Activated naive CD8-positive, alpha-beta T cell treated with anti-CD3 and anti-CD28 coated beads, Interleukin-2, amount 10 ng/mL, durations not matched to agents 7 days and 5 days (primary cell): ENCODE measurements around the gene ALCAM. TPM values are rescaled to one million over a fixed set of nuclear protein-coding genes. Genes with fewer than 3 reads are reported as not detected.
"Not testable (repeated sequence)": the region's sequence is repeated elsewhere in the genome, so short reads cannot be mapped to it uniquely, and the experiment has no call there.

Experiments
- ATAC-seq: fragments of 150-1000 bp; cut with Tn5 transposase; one replicate; pipeline ENCODE4 v1.10.0; 2021; ENCODE audit warnings: low read depth, moderate library complexity
- POLR2A ChIA-PET: fragments of 350-600 bp; sonication (Branson Sonifier 250); formaldehyde crosslinking; loops from one replicate; lab custom pipeline; 2021; ENCODE audit warnings: antibody characterized with exemption; lab: Charles Lee
- DNase-seq: peaks from one replicate; pipeline ENCODE4 v3.0.0; 2021
- H3K27ac Mint-ChIP-seq: one replicate; pipeline ENCODE4 v1.8.0; 2022; ENCODE audit warnings: mild to moderate bottlenecking, mixed read lengths
- H3K27me3 Mint-ChIP-seq: one replicate; pipeline ENCODE4 v1.8.0; 2022; ENCODE audit warnings: mild to moderate bottlenecking, moderate library complexity, mixed read lengths
- H3K36me3 Mint-ChIP-seq: one replicate; pipeline ENCODE4 v1.8.0; 2021; ENCODE audit warnings: mild to moderate bottlenecking, mixed read lengths
- H3K4me1 Mint-ChIP-seq: one replicate; pipeline ENCODE4 v1.8.0; 2021; ENCODE audit warnings: mixed read lengths
- H3K4me3 Mint-ChIP-seq: one replicate; pipeline ENCODE4 v1.8.0; 2022; ENCODE audit warnings: mild to moderate bottlenecking, moderate library complexity, mixed read lengths
- H3K9me3 Mint-ChIP-seq: one replicate; pipeline ENCODE4 v1.8.0; 2021; ENCODE audit warnings: mixed read lengths
- total RNA-seq, 2 experiments: library from RNA; stranded (reverse); gene quantifications; one replicate each; pipeline ENCODE4 v1.2.3, GENCODE V29; 2021

Gene ALCAM
- total RNA-seq, 2 experiments from 2014 or later: 8.1 to 8.2 TPM

- H3K4me3 Mint-ChIP-seq, H3K4me1 Mint-ChIP-seq, POLR2A ChIA-PET, H3K36me3 Mint-ChIP-seq, H3K9me3 Mint-ChIP-seq, DNase-seq, H3K27me3 Mint-ChIP-seq, H3K27ac Mint-ChIP-seq, ATAC-seq: not testable (repeated sequence)
Observed at GRCh38 chr3:105603516-105603915, 236.8 kb downstream of the ALCAM start.

GRCh38 chr3:105606016-105606415 is 239.3 kb downstream of the ALCAM start:
- no peak overlapping the region for H3K27ac Mint-ChIP-seq
- ATAC-seq (no peak), DNase-seq (no peak)
- H3K9me3 Mint-ChIP-seq: peaks cover 1% of the 10 kb centered on the region
- POLR2A ChIA-PET: interaction anchor here (0.6 kb wide), 1 partner anchor 256 kb away, joined by 4 read pairs; no protein-coding TSS in a partner anchor
- H3K4me3 Mint-ChIP-seq: no peak overlapping the region
- no peaks in the 10 kb centered on the region for H3K4me1 Mint-ChIP-seq
- H3K36me3 Mint-ChIP-seq: no peaks in the 10 kb centered on the region
- H3K27me3 Mint-ChIP-seq: peaks cover 4% of the 10 kb centered on the region

- ATAC-seq (no peak), DNase-seq (no peak)
- POLR2A ChIA-PET: no interaction called here
- Mint-ChIP-seq H3K27me3 (peaks cover 4% of the 10 kb centered on the region), H3K27ac (no peak overlapping the region), H3K4me1 (no peaks in the 10 kb centered on the region), H3K9me3 (no peaks in the 10 kb centered on the region), H3K36me3 (no peaks in the 10 kb centered on the region), H3K4me3 (no peak overlapping the region)
Observed at GRCh38 chr3:105608623-105609022, 241.9 kb downstream of the ALCAM start.

GRCh38 chr3:105610473-105610872 is 243.8 kb downstream of the ALCAM start:
- no peaks in the 10 kb centered on the region for H3K36me3 Mint-ChIP-seq
- H3K27me3 Mint-ChIP-seq: peaks cover 4% of the 10 kb centered on the region
- no peak overlapping the region for H3K4me3 Mint-ChIP-seq
- ATAC-seq (no peak), DNase-seq (no peak)
- POLR2A ChIA-PET: no interaction called here
- no peak overlapping the region for H3K27ac Mint-ChIP-seq
- no peaks in the 10 kb centered on the region for H3K4me1 Mint-ChIP-seq
- H3K9me3 Mint-ChIP-seq: no peaks in the 10 kb centered on the region

GRCh38 chr3:105611304-105612192 is 244.8 kb downstream of the ALCAM start:
- POLR2A ChIA-PET: no interaction called here
- DNase-seq (no peak), ATAC-seq (no peak)
- no peaks in the 10 kb centered on the region for H3K36me3 Mint-ChIP-seq
- no peak overlapping the region for H3K27ac Mint-ChIP-seq
- no peaks in the 10 kb centered on the region for H3K9me3 Mint-ChIP-seq
- H3K27me3 Mint-ChIP-seq: peaks cover 2% of the 10 kb centered on the region
- no peaks in the 10 kb centered on the region for H3K4me1 Mint-ChIP-seq
- no peak overlapping the region for H3K4me3 Mint-ChIP-seq

- ATAC-seq (no peak), DNase-seq (no peak)
- Mint-ChIP-seq H3K4me1 (no peaks in the 10 kb centered on the region), H3K4me3 (no peak overlapping the region), H3K27me3 (peaks cover 2% of the 10 kb centered on the region), H3K36me3 (no peaks in the 10 kb centered on the region), H3K9me3 (no peaks in the 10 kb centered on the region), H3K27ac (no peak overlapping the region)
- POLR2A ChIA-PET: no interaction called here
Observed at GRCh38 chr3:105613120-105613519, 246.4 kb downstream of the ALCAM start.

GRCh38 chr3:105614288-105615030 is 247.8 kb downstream of the ALCAM start:
- H3K36me3 Mint-ChIP-seq: no peaks in the 10 kb centered on the region
- no peaks in the 10 kb centered on the region for H3K27me3 Mint-ChIP-seq
- no peaks in the 10 kb centered on the region for H3K4me1 Mint-ChIP-seq
- no peak overlapping the region for H3K4me3 Mint-ChIP-seq
- POLR2A ChIA-PET: no interaction called here
- DNase-seq (no peak), ATAC-seq (no peak)
- H3K9me3 Mint-ChIP-seq: no peaks in the 10 kb centered on the region
- H3K27ac Mint-ChIP-seq: no peak overlapping the region

- no peak overlapping the region for H3K4me3 Mint-ChIP-seq
- DNase-seq (no peak), ATAC-seq (no peak)
- no peak overlapping the region for H3K27ac Mint-ChIP-seq
- POLR2A ChIA-PET: no interaction called here
- H3K4me1 Mint-ChIP-seq: no peaks in the 10 kb centered on the region
- H3K27me3 Mint-ChIP-seq: no peaks in the 10 kb centered on the region
- no peaks in the 10 kb centered on the region for H3K36me3 Mint-ChIP-seq
- no peaks in the 10 kb centered on the region for H3K9me3 Mint-ChIP-seq
Observed at GRCh38 chr3:105615814-105616213, 249.1 kb downstream of the ALCAM start.

GRCh38 chr3:105616374-105617121 is 249.8 kb downstream of the ALCAM start:
- ATAC-seq: no peak
- H3K4me1 Mint-ChIP-seq: no peaks in the 10 kb centered on the region

GRCh38 chr3:105618556-105618955 is 251.8 kb downstream of the ALCAM start:
- DNase-seq: no peak
- H3K4me1 Mint-ChIP-seq: no peaks in the 10 kb centered on the region
- no peaks in the 10 kb centered on the region for H3K27me3 Mint-ChIP-seq
- POLR2A ChIA-PET: no interaction called here
- no peak overlapping the region for H3K27ac Mint-ChIP-seq
- H3K36me3 Mint-ChIP-seq: no peaks in the 10 kb centered on the region
- no peaks in the 10 kb centered on the region for H3K9me3 Mint-ChIP-seq
- no peak overlapping the region for H3K4me3 Mint-ChIP-seq
- no peak for ATAC-seq

More at GRCh38 chr3:105616374-105617121, 249.8 kb downstream of the ALCAM start:
- H3K9me3 Mint-ChIP-seq: no peaks in the 10 kb centered on the region
- H3K36me3 Mint-ChIP-seq: no peaks in the 10 kb centered on the region
- H3K27me3 Mint-ChIP-seq: no peaks in the 10 kb centered on the region
- no peak overlapping the region for H3K27ac Mint-ChIP-seq
- POLR2A ChIA-PET: no interaction called here
- DNase-seq: no peak
- H3K4me3 Mint-ChIP-seq: no peak overlapping the region

GRCh38 chr3:105619651-105620050 is 252.9 kb downstream of the ALCAM start:
- no peaks in the 10 kb centered on the region for H3K27me3 Mint-ChIP-seq
- DNase-seq (no peak), ATAC-seq (no peak)
- H3K4me3 Mint-ChIP-seq: no peak overlapping the region
- POLR2A ChIA-PET: no interaction called here
- no peaks in the 10 kb centered on the region for H3K4me1 Mint-ChIP-seq
- H3K36me3 Mint-ChIP-seq: no peaks in the 10 kb centered on the region
- no peak overlapping the region for H3K27ac Mint-ChIP-seq
- H3K9me3 Mint-ChIP-seq: no peaks in the 10 kb centered on the region

- POLR2A ChIA-PET: no interaction called here
Observed at GRCh38 chr3:105620236-105620635, 253.5 kb downstream of the ALCAM start.

GRCh38 chr3:105622169-105622568 is 255.5 kb downstream of the ALCAM start:
- H3K27ac Mint-ChIP-seq: no peak overlapping the region
- POLR2A ChIA-PET: no interaction called here
- no peaks in the 10 kb centered on the region for H3K36me3 Mint-ChIP-seq
- H3K4me3 Mint-ChIP-seq: no peak overlapping the region
- H3K9me3 Mint-ChIP-seq: no peaks in the 10 kb centered on the region
- ATAC-seq: no peak
- H3K27me3 Mint-ChIP-seq: no peaks in the 10 kb centered on the region
- DNase-seq: no peak
- no peaks in the 10 kb centered on the region for H3K4me1 Mint-ChIP-seq

More at GRCh38 chr3:105620236-105620635, 253.5 kb downstream of the ALCAM start:
- Mint-ChIP-seq H3K4me1 (no peaks in the 10 kb centered on the region), H3K36me3 (no peaks in the 10 kb centered on the region), H3K4me3 (no peak overlapping the region), H3K9me3 (no peaks in the 10 kb centered on the region), H3K27me3 (no peaks in the 10 kb centered on the region), H3K27ac (no peak overlapping the region)
- no peak for ATAC-seq
- no peak for DNase-seq
